ENCODE data around the gene GABRB2. TPM values are rescaled to one million over a fixed set of nuclear protein-coding genes. Genes with fewer than 3 reads are reported as not detected.
"Not testable (repeated sequence)": the region's sequence is repeated elsewhere in the genome, so short reads cannot be mapped to it uniquely, and the experiment has no call there.

Gene GABRB2
- total RNA-seq, 1 donor from 2014 or later, result 71.7 TPM

- DNase-seq (ENCODE audit: low spot score in 2 of 2) (no peak), FAIRE-seq (no peak)
Observed at GRCh38 chr5:161306351-161306995, 240.1 kb downstream of the GABRB2 start.

GRCh38 chr5:161305601-161306000 is 240.9 kb downstream of the GABRB2 start:
- no peak for FAIRE-seq

GRCh38 chr5:161302559-161302958 is 244.0 kb downstream of the GABRB2 start:
- FAIRE-seq (no peak), DNase-seq (ENCODE audit: low spot score in 2 of 2) (no peak)

More at GRCh38 chr5:161305601-161306000, 240.9 kb downstream of the GABRB2 start:
- no peak for DNase-seq (ENCODE audit: low spot score in 2 of 2)

- DNase-seq (ENCODE audit: low spot score in 2 of 2), result no peak
- FAIRE-seq, result no peak
Observed at GRCh38 chr5:161301586-161301985, 244.9 kb downstream of the GABRB2 start.

GRCh38 chr5:161299053-161299452 is 247.5 kb downstream of the GABRB2 start:
- DNase-seq (ENCODE audit: low spot score in 2 of 2), result no peak

GRCh38 chr5:161297388-161297787 is 249.1 kb downstream of the GABRB2 start:
- DNase-seq (ENCODE audit: low spot score in 2 of 2); FAIRE-seq: not testable (repeated sequence)

More at GRCh38 chr5:161299053-161299452, 247.5 kb downstream of the GABRB2 start:
- FAIRE-seq, result no peak

- no peak for FAIRE-seq
Observed at GRCh38 chr5:161295721-161296250, 250.7 kb downstream of the GABRB2 start.

GRCh38 chr5:161288071-161288470 is 258.5 kb downstream of the GABRB2 start:
- no peak for FAIRE-seq
- no peak for DNase-seq (ENCODE audit: low spot score in 2 of 2)

More at GRCh38 chr5:161295721-161296250, 250.7 kb downstream of the GABRB2 start:
- DNase-seq (ENCODE audit: low spot score in 2 of 2), result no peak

GRCh38 chr5:161287436-161287835 is 259.1 kb downstream of the GABRB2 start:
- no peak for DNase-seq (ENCODE audit: low spot score in 2 of 2)
- FAIRE-seq, result no peak

GRCh38 chr5:161286066-161286655 is 260.4 kb downstream of the GABRB2 start:
- no peak for DNase-seq (ENCODE audit: low spot score in 2 of 2)
- no peak for FAIRE-seq

- FAIRE-seq (no peak), DNase-seq (ENCODE audit: low spot score in 2 of 2) (no peak)
Observed at GRCh38 chr5:161284445-161284844, 262.1 kb downstream of the GABRB2 start.

- DNase-seq (ENCODE audit: low spot score in 2 of 2), result no peak
- no peak for FAIRE-seq
Observed at GRCh38 chr5:161283296-161283695, 263.2 kb downstream of the GABRB2 start.

GRCh38 chr5:161278739-161279660 is 267.5 kb downstream of the GABRB2 start:
- FAIRE-seq (no peak), DNase-seq (ENCODE audit: low spot score in 2 of 2) (no peak)

GRCh38 chr5:161277011-161277410 is 269.5 kb downstream of the GABRB2 start:
- DNase-seq (ENCODE audit: low spot score in 2 of 2), result no peak
- no peak for FAIRE-seq

GRCh38 chr5:161274951-161275350 is 271.6 kb downstream of the GABRB2 start:
- no peak for FAIRE-seq
- DNase-seq (ENCODE audit: low spot score in 2 of 2), result no peak

GRCh38 chr5:161273410-161273809 is 273.1 kb downstream of the GABRB2 start:
- FAIRE-seq, result no peak

GRCh38 chr5:161271816-161272215 is 274.7 kb downstream of the GABRB2 start:
- FAIRE-seq (no peak), DNase-seq (ENCODE audit: low spot score in 2 of 2) (no peak)

More at GRCh38 chr5:161273410-161273809, 273.1 kb downstream of the GABRB2 start:
- DNase-seq (ENCODE audit: low spot score in 2 of 2), result no peak

- FAIRE-seq, result no peak
- DNase-seq (ENCODE audit: low spot score in 2 of 2), result no peak
Observed at GRCh38 chr5:161269125-161269524, 277.4 kb downstream of the GABRB2 start.

GRCh38 chr5:161266954-161267353 is 279.6 kb downstream of the GABRB2 start:
- DNase-seq (ENCODE audit: low spot score in 2 of 2) (no peak), FAIRE-seq (no peak)

- DNase-seq (ENCODE audit: low spot score in 2 of 2) (no peak), FAIRE-seq (no peak)
Observed at GRCh38 chr5:161265006-161265405, 281.5 kb downstream of the GABRB2 start.

GRCh38 chr5:161263191-161263590 is 283.3 kb downstream of the GABRB2 start:
- FAIRE-seq (no peak), DNase-seq (ENCODE audit: low spot score in 2 of 2) (no peak)
